ENCODE data around the gene FGGY. TPM values are rescaled to one million over a fixed set of nuclear protein-coding genes. Genes with fewer than 3 reads are reported as not detected.
A peak's percentile ranks its signal among the peaks of the same experiment; 100 is the strongest.
"Not testable (repeated sequence)": the region's sequence is repeated elsewhere in the genome, so short reads cannot be mapped to it uniquely, and the experiment has no call there.

FGGY gene
- total RNA-seq, 1 donor from 2014 or later: 27.8 TPM

- no peak for DNase-seq (ENCODE audit: low read depth)
Measured at GRCh38 chr1:59289570-59289969, 7.3 kb upstream of the FGGY start.

- DNase-seq (ENCODE audit: low read depth): peak; percentile 70
Measured at GRCh38 chr1:59290193-59290949, 6.5 kb upstream of the FGGY start.

GRCh38 chr1:59291561-59291960 lies 5.3 kb upstream of the FGGY start:
- no peak for DNase-seq (ENCODE audit: low read depth)

GRCh38 chr1:59292562-59292961 lies 4.3 kb upstream of the FGGY start:
- DNase-seq (ENCODE audit: low read depth): peak; percentile 62

GRCh38 chr1:59293206-59293605 lies 3.7 kb upstream of the FGGY start:
- DNase-seq (ENCODE audit: low read depth): no peak

- DNase-seq (ENCODE audit: low read depth): no peak
Measured at GRCh38 chr1:59293849-59294248, 3.0 kb upstream of the FGGY start.

GRCh38 chr1:59294423-59294822 lies 2.5 kb upstream of the FGGY start:
- DNase-seq (ENCODE audit: low read depth): no peak

GRCh38 chr1:59295618-59296017 lies 1.3 kb upstream of the FGGY start:
- no peak for DNase-seq (ENCODE audit: low read depth)

- no peak for DNase-seq (ENCODE audit: low read depth)
Measured at GRCh38 chr1:59298026-59298583, 1.2 kb downstream of the FGGY start.

- DNase-seq (ENCODE audit: low read depth): no peak
Measured at GRCh38 chr1:59298710-59299346, 1.9 kb downstream of the FGGY start.

- DNase-seq (ENCODE audit: low read depth): not testable (repeated sequence)
Measured at GRCh38 chr1:59299670-59300069, 2.8 kb downstream of the FGGY start.

GRCh38 chr1:59302297-59302696 lies 5.4 kb downstream of the FGGY start:
- DNase-seq (ENCODE audit: low read depth): no peak

GRCh38 chr1:59302871-59303270 lies 6.0 kb downstream of the FGGY start:
- DNase-seq (ENCODE audit: low read depth): no peak

GRCh38 chr1:59305188-59305587 lies 8.3 kb downstream of the FGGY start:
- no peak for DNase-seq (ENCODE audit: low read depth)

- DNase-seq (ENCODE audit: low read depth): no peak
Measured at GRCh38 chr1:59307591-59307990, 10.7 kb downstream of the FGGY start.

- no peak for DNase-seq (ENCODE audit: low read depth)
Measured at GRCh38 chr1:59308839-59309238, 11.9 kb downstream of the FGGY start.

- no peak for DNase-seq (ENCODE audit: low read depth)
Measured at GRCh38 chr1:59309392-59309791, 12.5 kb downstream of the FGGY start.

GRCh38 chr1:59309795-59310548 lies 13.1 kb downstream of the FGGY start:
- peak; percentile 39 for DNase-seq (ENCODE audit: low read depth)

- DNase-seq (ENCODE audit: low read depth): no peak
Measured at GRCh38 chr1:59310549-59311250, 13.8 kb downstream of the FGGY start.

- no peak for DNase-seq (ENCODE audit: low read depth)
Measured at GRCh38 chr1:59314776-59315528, 18.1 kb downstream of the FGGY start.
